RWPE2 (cell line): ENCODE measurements around the gene SERTAD1.
A peak's percentile ranks its signal among the peaks of the same experiment; 100 is the strongest.

ENCODE experiments used
- ATAC-seq: fragments of 200-7000 bp; cut with Tn5 transposase; 3 replicates; pipeline ENCODE4 v1.9.1; 2021; ENCODE audit warnings: low read depth
- DNase-seq: peaks from one replicate; pipeline ENCODE4 v3.0.0-alpha.2; 2020; ENCODE audit warnings: low spot score
- H3K27ac ChIP-seq: fragments of 450-650 bp; 2 replicates; pipeline ENCODE4 v1.5.1; 2017; ENCODE audit warnings: mild to moderate bottlenecking; ENCODE audit not compliant: poor library complexity, severe bottlenecking
- H3K27me3 ChIP-seq: fragments of 250-450 bp; sonication (Bioruptor Pico); 2 replicates; pipeline ENCODE4 v1.5.1; 2021; ENCODE audit warnings: mild to moderate bottlenecking, moderate library complexity; ENCODE audit not compliant: insufficient read depth, poor library complexity, severe bottlenecking
- H3K36me3 ChIP-seq: fragments of 250-450 bp; sonication (Bioruptor Pico); 2 replicates; pipeline ENCODE4 v1.5.1; 2020; ENCODE audit warnings: low read depth, mild to moderate bottlenecking, moderate library complexity
- H3K4me1 ChIP-seq: fragments of 250-450 bp; sonication (Bioruptor Pico); 2 replicates; pipeline ENCODE4 v1.5.1; 2021; ENCODE audit warnings: mild to moderate bottlenecking, moderate library complexity; ENCODE audit not compliant: insufficient read depth, poor library complexity, severe bottlenecking
- H3K4me3 ChIP-seq: fragments of 250-450 bp; sonication (Bioruptor Pico); 2 replicates; pipeline ENCODE4 v1.5.1; 2021; ENCODE audit warnings: mild to moderate bottlenecking, moderate library complexity; ENCODE audit not compliant: severe bottlenecking
- H3K9me3 ChIP-seq: fragments of 250-450 bp; sonication (Bioruptor Pico); 2 replicates; pipeline ENCODE4 v1.5.1; 2021; ENCODE audit warnings: mild to moderate bottlenecking, moderate library complexity; ENCODE audit not compliant: severe bottlenecking
- TF ChIP-seq, protein P1 (sequence below): fragments of 450-650 bp; IDR thresholded peaks from one replicate; pipeline ENCODE4 v1.5.1; 2017; ENCODE audit warnings: mild to moderate bottlenecking, moderate library complexity; ENCODE audit not compliant: poor library complexity, severe bottlenecking

SERTAD1 gene

DNA sequence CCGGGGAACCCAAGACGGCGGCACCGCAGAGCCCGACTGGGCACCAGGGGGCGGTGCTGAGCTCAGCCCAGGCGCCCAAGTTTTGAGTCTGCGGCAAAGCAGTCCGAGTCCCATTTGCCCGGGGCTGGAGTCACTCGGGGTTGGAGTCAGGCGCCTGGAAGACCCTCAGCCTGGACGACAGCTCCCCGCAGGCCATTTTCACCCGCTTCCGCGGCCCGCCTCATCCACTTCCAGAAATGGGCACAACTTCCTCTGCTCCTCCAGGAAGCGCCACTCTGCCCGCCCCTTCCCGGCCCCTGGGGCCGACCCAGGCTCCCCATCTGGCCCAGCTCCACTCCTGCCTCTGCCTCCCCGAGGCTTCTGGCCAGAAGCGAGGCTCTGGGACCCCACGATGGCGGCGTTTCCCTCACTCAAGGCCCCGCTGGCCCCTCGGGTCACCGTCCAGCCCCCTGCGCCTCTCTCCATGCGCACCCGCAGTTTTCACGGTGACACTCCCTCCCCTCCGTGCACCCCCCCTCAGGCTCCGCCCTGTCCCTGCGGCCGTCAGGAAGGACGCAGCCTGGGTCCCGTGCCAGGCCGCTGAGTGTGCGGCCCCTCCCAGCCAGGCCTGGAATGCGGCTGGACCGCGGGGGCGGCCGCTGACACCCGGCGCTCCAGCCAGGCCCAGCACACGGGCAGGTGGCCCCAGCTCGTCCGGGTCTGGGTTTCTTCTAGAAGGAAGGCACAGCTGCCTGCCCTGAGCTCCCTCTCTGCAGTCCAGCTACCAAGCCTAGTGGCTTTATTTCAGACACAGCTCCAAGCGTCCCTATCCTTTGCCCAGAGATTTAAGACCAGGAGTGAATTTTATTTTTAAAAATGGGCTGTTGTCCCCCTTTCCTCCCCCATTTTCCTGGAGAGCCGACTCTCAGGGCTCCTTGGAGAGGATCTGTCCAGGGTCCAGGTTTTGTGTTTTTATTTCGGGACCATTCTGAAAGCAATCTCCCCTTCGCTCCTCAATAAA, 4.7 kb downstream of the SERTAD1 start:
- TF ChIP-seq, protein P1, sequence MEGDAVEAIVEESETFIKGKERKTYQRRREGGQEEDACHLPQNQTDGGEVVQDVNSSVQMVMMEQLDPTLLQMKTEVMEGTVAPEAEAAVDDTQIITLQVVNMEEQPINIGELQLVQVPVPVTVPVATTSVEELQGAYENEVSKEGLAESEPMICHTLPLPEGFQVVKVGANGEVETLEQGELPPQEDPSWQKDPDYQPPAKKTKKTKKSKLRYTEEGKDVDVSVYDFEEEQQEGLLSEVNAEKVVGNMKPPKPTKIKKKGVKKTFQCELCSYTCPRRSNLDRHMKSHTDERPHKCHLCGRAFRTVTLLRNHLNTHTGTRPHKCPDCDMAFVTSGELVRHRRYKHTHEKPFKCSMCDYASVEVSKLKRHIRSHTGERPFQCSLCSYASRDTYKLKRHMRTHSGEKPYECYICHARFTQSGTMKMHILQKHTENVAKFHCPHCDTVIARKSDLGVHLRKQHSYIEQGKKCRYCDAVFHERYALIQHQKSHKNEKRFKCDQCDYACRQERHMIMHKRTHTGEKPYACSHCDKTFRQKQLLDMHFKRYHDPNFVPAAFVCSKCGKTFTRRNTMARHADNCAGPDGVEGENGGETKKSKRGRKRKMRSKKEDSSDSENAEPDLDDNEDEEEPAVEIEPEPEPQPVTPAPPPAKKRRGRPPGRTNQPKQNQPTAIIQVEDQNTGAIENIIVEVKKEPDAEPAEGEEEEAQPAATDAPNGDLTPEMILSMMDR: peak; percentile 94
- H3K4me3 ChIP-seq: peak overlapping the region; percentile 45
- peaks cover 10% of the 10 kb centered on the region for H3K36me3 ChIP-seq
- DNase-seq: peak; percentile 89
- no peaks in the 10 kb centered on the region for H3K9me3 ChIP-seq
- H3K4me1 ChIP-seq: peaks cover 7% of the 10 kb centered on the region
- H3K27me3 ChIP-seq: no peaks in the 10 kb centered on the region
- peak; percentile 65 for ATAC-seq
- H3K27ac ChIP-seq: peak overlapping the region; percentile 81

DNA sequence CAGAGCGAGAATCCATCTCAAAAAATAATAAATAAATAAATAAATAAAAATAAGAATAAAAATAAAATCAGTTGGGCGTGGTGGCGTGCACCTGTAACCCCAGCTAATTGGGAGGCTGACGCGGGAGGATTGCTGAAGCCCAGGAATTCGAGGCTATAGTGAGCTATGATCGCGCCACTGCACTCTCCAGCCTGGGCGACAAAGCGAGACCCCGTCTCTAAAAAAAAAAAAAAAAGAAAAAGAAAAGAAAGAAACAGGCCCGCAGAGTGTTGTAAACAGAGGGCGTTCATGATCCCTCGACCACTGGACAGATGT, 5.4 kb downstream of the SERTAD1 start:
- Histone ChIP-seq H3K4me1 (peaks cover 7% of the 10 kb centered on the region), H3K9me3 (no peaks in the 10 kb centered on the region), H3K36me3 (peaks cover 10% of the 10 kb centered on the region), H3K27ac (peak overlapping the region; percentile 81), H3K4me3 (peak overlapping the region; percentile 45), H3K27me3 (no peaks in the 10 kb centered on the region)
- TF ChIP-seq, protein P1: no peak
- DNase-seq: no peak
- no peak for ATAC-seq

DNA sequence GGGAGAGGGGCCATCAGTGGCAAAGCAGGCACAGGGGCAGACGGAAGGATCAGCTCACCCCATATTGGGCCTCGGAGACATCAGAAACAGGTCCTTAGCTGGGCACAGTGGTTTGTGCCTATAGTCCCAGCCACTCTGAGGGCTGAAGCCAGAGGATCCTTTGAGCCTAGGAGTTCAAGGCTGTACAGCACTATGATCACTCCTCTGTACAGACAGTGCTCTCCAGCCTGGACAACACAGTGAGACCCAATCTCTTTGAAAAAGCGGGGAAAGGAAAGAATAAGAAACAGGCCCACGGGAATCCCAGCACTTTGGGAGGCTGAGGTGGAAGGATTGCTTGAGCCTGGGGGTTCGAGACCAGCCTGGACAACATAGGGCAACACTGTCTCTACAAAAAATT, 6.0 kb downstream of the SERTAD1 start:
- TF ChIP-seq, protein P1: no peak
- Histone ChIP-seq H3K27ac (no peak overlapping the region), H3K4me3 (no peak overlapping the region), H3K27me3 (no peaks in the 10 kb centered on the region), H3K36me3 (peaks cover 10% of the 10 kb centered on the region), H3K9me3 (no peaks in the 10 kb centered on the region), H3K4me1 (peaks cover 7% of the 10 kb centered on the region)
- DNase-seq (no peak), ATAC-seq (no peak)

DNA sequence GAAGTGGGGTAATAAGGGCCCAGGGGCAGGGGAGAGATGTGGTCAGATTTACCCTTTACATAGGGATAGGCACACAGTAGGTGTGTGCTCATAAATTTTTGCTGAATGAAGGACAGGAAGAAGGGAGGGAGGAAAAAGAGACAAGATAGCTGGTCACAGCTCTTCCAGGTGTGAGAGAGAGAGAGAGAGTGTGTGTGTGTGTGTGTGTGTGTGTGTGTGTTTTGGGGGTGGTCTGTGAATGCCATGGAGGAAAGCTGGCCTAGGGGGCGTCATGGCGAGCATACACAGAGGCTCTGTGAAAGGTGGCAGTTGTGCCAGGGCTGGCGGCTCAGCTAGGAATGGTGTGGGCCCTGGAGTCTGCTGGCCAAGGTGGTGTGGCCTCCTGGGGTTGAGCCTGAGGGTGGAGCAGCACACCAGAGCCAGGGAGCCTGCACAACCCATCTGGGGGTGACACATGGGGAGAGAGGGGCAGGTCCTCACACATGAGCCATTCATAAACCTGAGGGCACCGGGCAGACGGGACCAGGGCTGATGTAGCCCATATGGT, 6.7 kb downstream of the SERTAD1 start:
- Histone ChIP-seq H3K27ac (no peak overlapping the region), H3K27me3 (no peaks in the 10 kb centered on the region), H3K36me3 (peaks cover 10% of the 10 kb centered on the region), H3K4me3 (no peak overlapping the region), H3K9me3 (no peaks in the 10 kb centered on the region), H3K4me1 (peaks cover 5% of the 10 kb centered on the region)
- ATAC-seq: no peak
- TF ChIP-seq, protein P1: no peak
- DNase-seq: no peak

DNA sequence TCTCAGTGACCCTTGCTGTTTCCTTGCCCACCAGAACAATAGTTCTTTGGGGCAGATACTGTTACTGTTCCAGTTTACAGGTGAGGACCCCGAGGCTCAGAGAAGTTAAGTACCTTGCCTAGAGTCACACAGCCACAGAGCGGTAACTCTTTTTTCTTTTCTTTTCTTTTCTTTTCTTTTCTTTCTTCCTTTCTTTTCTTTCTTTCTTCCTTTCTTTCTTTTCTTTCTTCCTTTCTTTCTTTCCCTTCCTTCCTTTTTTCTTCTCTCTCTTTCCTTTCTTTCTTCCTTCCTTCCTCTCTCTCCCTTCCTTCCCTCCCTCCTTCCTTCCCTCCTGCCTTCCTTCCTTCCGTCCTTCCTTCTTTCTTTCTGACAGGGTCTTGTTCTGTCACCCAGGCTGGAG, 7.8 kb downstream of the SERTAD1 start:
- H3K27ac ChIP-seq: no peak overlapping the region
- ATAC-seq (no peak), DNase-seq (no peak)
- peaks cover 10% of the 10 kb centered on the region for H3K36me3 ChIP-seq
- no peak overlapping the region for H3K4me3 ChIP-seq
- no peaks in the 10 kb centered on the region for H3K27me3 ChIP-seq
- peaks cover 4% of the 10 kb centered on the region for H3K4me1 ChIP-seq
- TF ChIP-seq, protein P1: no peak
- no peaks in the 10 kb centered on the region for H3K9me3 ChIP-seq
